Mucosa of rectum (tissue), 2 donors: ENCODE measurements around the gene ZNRF2.
A peak's percentile ranks its signal among the peaks of the same experiment; 100 is the strongest.
"Not testable (repeated sequence)": the region's sequence is repeated elsewhere in the genome, so short reads cannot be mapped to it uniquely, and the experiment has no call there.

ENCODE experiments used
- H3K27ac ChIP-seq, 2 donors: one replicate each; pipeline ENCODE4 v1.7.0; 2013; ENCODE audit warnings: inconsistent platforms in 2 of 2, low read depth in 2 of 2, low read length in 2 of 2
- H3K27me3 ChIP-seq, 2 donors: one replicate each; pipeline ENCODE4 v1.7.0; 2013; ENCODE audit warnings: low read length in 2 of 2; ENCODE audit not compliant: control insufficient read depth in 2 of 2, insufficient read depth in 2 of 2
- H3K36me3 ChIP-seq, 2 donors: one replicate each; pipeline ENCODE4 v1.7.0; 2013; ENCODE audit warnings: low read length in 2 of 2; ENCODE audit not compliant: control insufficient read depth in 2 of 2, insufficient read depth in 2 of 2
- H3K4me1 ChIP-seq, 2 donors: one replicate each; pipeline ENCODE4 v1.7.0; 2013; ENCODE audit warnings: low read length in 2 of 2, mild to moderate bottlenecking in 1 of 2; ENCODE audit not compliant: control insufficient read depth in 2 of 2, insufficient read depth in 2 of 2
- H3K4me3 ChIP-seq, 2 donors: one replicate each; pipeline ENCODE4 v1.7.0; 2013; ENCODE audit warnings: low read length in 2 of 2
- H3K9ac ChIP-seq, 2 donors: one replicate each; pipeline ENCODE4 v1.7.0; 2013; ENCODE audit warnings: low read length in 2 of 2, low read depth in 1 of 2, mild to moderate bottlenecking in 1 of 2
- H3K9me3 ChIP-seq, 2 donors: one replicate each; pipeline ENCODE4 v1.7.0; 2013; ENCODE audit warnings: low read length in 2 of 2; ENCODE audit not compliant: control insufficient read depth in 2 of 2
- donor health status: healthy.
- donor health status: Normal muscosa, but diverticular disease.

ZNRF2 gene

GRCh38 chr7:30285536-30286284 lies 1.3 kb downstream of the ZNRF2 start:
- H3K9ac ChIP-seq, result peak overlapping the region; percentile 90 to 93
- peaks cover 19 to 36% of the 10 kb centered on the region in 2 donors for H3K4me1 ChIP-seq
- H3K27ac ChIP-seq, result peak overlapping the region; percentile 94 to 97
- peak overlapping the region; percentile 88 to 94 for H3K4me3 ChIP-seq
- H3K36me3 ChIP-seq, result no peaks in the 10 kb centered on the region
- H3K27me3 ChIP-seq, result no peaks in the 10 kb centered on the region
- no peaks in the 10 kb centered on the region for H3K9me3 ChIP-seq

- no peaks in the 10 kb centered on the region for H3K9me3 ChIP-seq
- no peaks in the 10 kb centered on the region for H3K27me3 ChIP-seq
- H3K4me3 ChIP-seq, result peak overlapping the region; percentile 88 to 94
- H3K27ac ChIP-seq, result peak overlapping the region; percentile 94 to 97
- H3K9ac ChIP-seq, result peak overlapping the region; percentile 90 to 93
- no peaks in the 10 kb centered on the region for H3K36me3 ChIP-seq
- peaks cover 15 to 36% of the 10 kb centered on the region in 2 donors for H3K4me1 ChIP-seq
These were observed 2.4 kb downstream of the ZNRF2 start for GRCh38 chr7:30286749-30287148.

- H3K27ac ChIP-seq, result peak overlapping the region in 1 of 2 donors; percentile 28
- H3K9me3 ChIP-seq, H3K27me3 ChIP-seq, H3K36me3 ChIP-seq: not testable (repeated sequence)
- peak overlapping the region; percentile 41 to 49 for H3K9ac ChIP-seq
- peaks cover 7 to 30% of the 10 kb centered on the region in 2 donors for H3K4me1 ChIP-seq
- peak overlapping the region; percentile 48 to 53 for H3K4me3 ChIP-seq
These were observed 3.2 kb downstream of the ZNRF2 start for GRCh38 chr7:30287625-30288024.

- H3K27me3 ChIP-seq, H3K4me3 ChIP-seq, H3K9me3 ChIP-seq, H3K36me3 ChIP-seq, H3K9ac ChIP-seq: not testable (repeated sequence)
- H3K4me1 ChIP-seq, result peaks cover 5 to 23% of the 10 kb centered on the region in 2 donors
- H3K27ac ChIP-seq, result peak overlapping the region in 1 of 2 donors; percentile 35
These were observed 5.2 kb downstream of the ZNRF2 start for GRCh38 chr7:30289634-30290033.

- not testable (repeated sequence) for H3K9ac ChIP-seq, H3K36me3 ChIP-seq, H3K27me3 ChIP-seq, H3K4me3 ChIP-seq, H3K9me3 ChIP-seq
- Histone ChIP-seq H3K4me1 (peaks cover 5 to 23% of the 10 kb centered on the region in 2 donors), H3K27ac (peak overlapping the region; percentile 60)
These were observed 5.9 kb downstream of the ZNRF2 start for GRCh38 chr7:30290317-30290716.

GRCh38 chr7:30292416-30293038 lies 8.1 kb downstream of the ZNRF2 start:
- H3K9me3 ChIP-seq, H3K36me3 ChIP-seq, H3K27ac ChIP-seq, H3K27me3 ChIP-seq, H3K9ac ChIP-seq, H3K4me3 ChIP-seq: not testable (repeated sequence)
- H3K4me1 ChIP-seq, result peaks cover 5 to 20% of the 10 kb centered on the region in 2 donors

- H3K9me3 ChIP-seq, H3K27me3 ChIP-seq, H3K4me3 ChIP-seq, H3K36me3 ChIP-seq, H3K27ac ChIP-seq, H3K9ac ChIP-seq, H3K4me1 ChIP-seq: not testable (repeated sequence)
These were observed 11.9 kb downstream of the ZNRF2 start for GRCh38 chr7:30296304-30296703.

GRCh38 chr7:30297499-30297898 lies 13.1 kb downstream of the ZNRF2 start:
- H3K9ac ChIP-seq, H3K4me1 ChIP-seq, H3K27ac ChIP-seq, H3K4me3 ChIP-seq, H3K36me3 ChIP-seq, H3K9me3 ChIP-seq, H3K27me3 ChIP-seq: not testable (repeated sequence)

- not testable (repeated sequence) for H3K36me3 ChIP-seq
These were observed 14.0 kb downstream of the ZNRF2 start for GRCh38 chr7:30298409-30298808.

GRCh38 chr7:30301751-30302150 lies 17.4 kb downstream of the ZNRF2 start:
- Histone ChIP-seq H3K9me3 (no peaks in the 10 kb centered on the region), H3K27ac (no peak overlapping the region), H3K36me3 (no peaks in the 10 kb centered on the region), H3K9ac (no peak overlapping the region), H3K4me1 (peaks cover 15 to 20% of the 10 kb centered on the region in 2 donors), H3K4me3 (no peak overlapping the region), H3K27me3 (no peaks in the 10 kb centered on the region)

More at GRCh38 chr7:30298409-30298808, 14.0 kb downstream of the ZNRF2 start:
- H3K9me3 ChIP-seq, H3K27me3 ChIP-seq, H3K9ac ChIP-seq, H3K4me1 ChIP-seq, H3K27ac ChIP-seq, H3K4me3 ChIP-seq: not testable (repeated sequence)
